HL-60 (cell line): ENCODE data around the gene SCN7A.

Experiments
- DNase-seq, 2 experiments: peaks; one replicate each; pipeline ENCODE4 v3.0.0-alpha.2; 2010 to 2020; ENCODE audit warnings: low read depth in 1 of 2, low spot score in 1 of 2
- H3K27ac ChIP-seq: fragments of 250-450 bp; sonication (Bioruptor Pico); replicated peaks from 2 replicates; pipeline ENCODE4 v1.5.1; 2020; ENCODE audit warnings: mild to moderate bottlenecking, moderate library complexity
- H3K27me3 ChIP-seq: fragments of 250-450 bp; sonication (Bioruptor Pico); 2 replicates; pipeline ENCODE4 v1.5.1; 2021; ENCODE audit warnings: mild to moderate bottlenecking, moderate library complexity; ENCODE audit not compliant: insufficient read depth, poor library complexity, severe bottlenecking
- H3K4me3 ChIP-seq: replicated peaks from 2 replicates; pipeline ENCODE4 v1.5.1; 2011; ENCODE audit warnings: mild to moderate bottlenecking, control low read depth, low read length; ENCODE audit not compliant: insufficient read depth
- GABPA ChIP-seq: IDR thresholded peaks from 2 replicates; pipeline ENCODE4 v1.6.1; 2012; ENCODE audit warnings: low read depth
- POLR2AphosphoS5 ChIP-seq: IDR thresholded peaks from 2 replicates; pipeline ENCODE4 v1.6.1; 2012; ENCODE audit warnings: low read depth
- SPI1 ChIP-seq: IDR thresholded peaks from 2 replicates; pipeline ENCODE4 v1.6.1; 2012; ENCODE audit warnings: low read depth, mild to moderate bottlenecking, borderline replicate concordance
- TF ChIP-seq, protein P1 (sequence below): IDR thresholded peaks from one replicate; pipeline ENCODE4 v1.5.1; 2011; ENCODE audit warnings: low read length, control low read depth, inconsistent platforms; ENCODE audit not compliant: insufficient read depth
- TF ChIP-seq, protein P2 (sequence below): IDR thresholded peaks from 2 replicates; pipeline ENCODE4 v1.6.1; 2012; ENCODE audit warnings: low read depth; ENCODE audit not compliant: insufficient replicate concordance

SCN7A gene

GRCh38 chr2:166357068-166357949, 136.7 kb downstream of the SCN7A start:
- TF ChIP-seq, protein P1, sequence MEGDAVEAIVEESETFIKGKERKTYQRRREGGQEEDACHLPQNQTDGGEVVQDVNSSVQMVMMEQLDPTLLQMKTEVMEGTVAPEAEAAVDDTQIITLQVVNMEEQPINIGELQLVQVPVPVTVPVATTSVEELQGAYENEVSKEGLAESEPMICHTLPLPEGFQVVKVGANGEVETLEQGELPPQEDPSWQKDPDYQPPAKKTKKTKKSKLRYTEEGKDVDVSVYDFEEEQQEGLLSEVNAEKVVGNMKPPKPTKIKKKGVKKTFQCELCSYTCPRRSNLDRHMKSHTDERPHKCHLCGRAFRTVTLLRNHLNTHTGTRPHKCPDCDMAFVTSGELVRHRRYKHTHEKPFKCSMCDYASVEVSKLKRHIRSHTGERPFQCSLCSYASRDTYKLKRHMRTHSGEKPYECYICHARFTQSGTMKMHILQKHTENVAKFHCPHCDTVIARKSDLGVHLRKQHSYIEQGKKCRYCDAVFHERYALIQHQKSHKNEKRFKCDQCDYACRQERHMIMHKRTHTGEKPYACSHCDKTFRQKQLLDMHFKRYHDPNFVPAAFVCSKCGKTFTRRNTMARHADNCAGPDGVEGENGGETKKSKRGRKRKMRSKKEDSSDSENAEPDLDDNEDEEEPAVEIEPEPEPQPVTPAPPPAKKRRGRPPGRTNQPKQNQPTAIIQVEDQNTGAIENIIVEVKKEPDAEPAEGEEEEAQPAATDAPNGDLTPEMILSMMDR = no peak
- TF ChIP-seq POLR2AphosphoS5 (no peak), SPI1 (no peak), GABPA (no peak)
- TF ChIP-seq, protein P2, sequence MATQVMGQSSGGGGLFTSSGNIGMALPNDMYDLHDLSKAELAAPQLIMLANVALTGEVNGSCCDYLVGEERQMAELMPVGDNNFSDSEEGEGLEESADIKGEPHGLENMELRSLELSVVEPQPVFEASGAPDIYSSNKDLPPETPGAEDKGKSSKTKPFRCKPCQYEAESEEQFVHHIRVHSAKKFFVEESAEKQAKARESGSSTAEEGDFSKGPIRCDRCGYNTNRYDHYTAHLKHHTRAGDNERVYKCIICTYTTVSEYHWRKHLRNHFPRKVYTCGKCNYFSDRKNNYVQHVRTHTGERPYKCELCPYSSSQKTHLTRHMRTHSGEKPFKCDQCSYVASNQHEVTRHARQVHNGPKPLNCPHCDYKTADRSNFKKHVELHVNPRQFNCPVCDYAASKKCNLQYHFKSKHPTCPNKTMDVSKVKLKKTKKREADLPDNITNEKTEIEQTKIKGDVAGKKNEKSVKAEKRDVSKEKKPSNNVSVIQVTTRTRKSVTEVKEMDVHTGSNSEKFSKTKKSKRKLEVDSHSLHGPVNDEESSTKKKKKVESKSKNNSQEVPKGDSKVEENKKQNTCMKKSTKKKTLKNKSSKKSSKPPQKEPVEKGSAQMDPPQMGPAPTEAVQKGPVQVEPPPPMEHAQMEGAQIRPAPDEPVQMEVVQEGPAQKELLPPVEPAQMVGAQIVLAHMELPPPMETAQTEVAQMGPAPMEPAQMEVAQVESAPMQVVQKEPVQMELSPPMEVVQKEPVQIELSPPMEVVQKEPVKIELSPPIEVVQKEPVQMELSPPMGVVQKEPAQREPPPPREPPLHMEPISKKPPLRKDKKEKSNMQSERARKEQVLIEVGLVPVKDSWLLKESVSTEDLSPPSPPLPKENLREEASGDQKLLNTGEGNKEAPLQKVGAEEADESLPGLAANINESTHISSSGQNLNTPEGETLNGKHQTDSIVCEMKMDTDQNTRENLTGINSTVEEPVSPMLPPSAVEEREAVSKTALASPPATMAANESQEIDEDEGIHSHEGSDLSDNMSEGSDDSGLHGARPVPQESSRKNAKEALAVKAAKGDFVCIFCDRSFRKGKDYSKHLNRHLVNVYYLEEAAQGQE = no peak
- H3K27me3 ChIP-seq = no peaks in the 10 kb centered on the region
- no peak overlapping the region for H3K4me3 ChIP-seq
- no peak overlapping the region for H3K27ac ChIP-seq
- DNase-seq = no peak
